ENCODE results near the gene CDKN2D.

- TF ChIP-seq TERF1 (CRISPR knock-in tag; IDR thresholded peaks at IDR 0.05) (no peak), KLF16 (CRISPR knock-in tag; IDR thresholded peaks at IDR 0.05) (no peak), POLR2A (IDR thresholded peaks at IDR 0.05; ENCODE audit: insufficient read depth in 1 of 2, low read depth in 2 of 2, low read length in 2 of 2) (no peak), HIVEP1 (CRISPR knock-in tag; IDR thresholded peaks at IDR 0.05) (no peak), JARID2 (CRISPR knock-in tag; IDR thresholded peaks at IDR 0.05; ENCODE audit: insufficient replicate concordance) (no peak), ZNF552 (CRISPR knock-in tag; IDR thresholded peaks at IDR 0.05; ENCODE audit: borderline replicate concordance) (no peak), FOXC1 (CRISPR knock-in tag; IDR thresholded peaks at IDR 0.05; ENCODE audit: borderline replicate concordance) (no peak), ARNT (IDR thresholded peaks at IDR 0.05) (no peak), ZMYM3 (CRISPR knock-in tag; IDR thresholded peaks at IDR 0.05) (no peak)
Measured at GRCh38 chr19:10611907-10612306, 43.1 kb upstream of the CDKN2D start.

Data from HepG2 (cell line).